SK-N-SH treated with all-trans-retinoic acid at 6 μM for 48 hours (cell line): ENCODE data around the gene PPARD.

Source experiments
- CREB5 ChIP-seq: fragments of 250-450 bp; sonication (Bioruptor Pico); IDR thresholded peaks from 2 replicates; pipeline ENCODE4 v1.5.1; 2020; ENCODE audit warnings: low read depth, mild to moderate bottlenecking, moderate library complexity
- GLIS3 ChIP-seq: fragments of 250-450 bp; sonication (Bioruptor Pico); IDR thresholded peaks from 2 replicates; pipeline ENCODE4 v1.5.0; 2020; ENCODE audit warnings: mild to moderate bottlenecking, moderate library complexity
- OSR1 ChIP-seq: fragments of 250-450 bp; sonication (Bioruptor Pico); IDR thresholded peaks from 2 replicates; pipeline ENCODE4 v1.8.0; 2022; ENCODE audit warnings: moderate library complexity, mild to moderate bottlenecking, inconsistent platforms
- PPARA ChIP-seq: fragments of 250-450 bp; sonication (Bioruptor Pico); IDR thresholded peaks from 2 replicates; pipeline ENCODE4 v1.5.0; 2020; ENCODE audit warnings: mild to moderate bottlenecking, borderline replicate concordance
- RARB ChIP-seq: fragments of 250-450 bp; sonication (Bioruptor Pico); IDR thresholded peaks from 2 replicates; pipeline ENCODE4 v1.8.0; 2021; ENCODE audit warnings: mild to moderate bottlenecking, moderate library complexity
- SNAI2 ChIP-seq: fragments of 250-450 bp; sonication (Bioruptor Pico); IDR thresholded peaks from 2 replicates; pipeline ENCODE4 v1.5.0; 2020; ENCODE audit warnings: mild to moderate bottlenecking, moderate library complexity
- TCF4 ChIP-seq: fragments of 250-450 bp; sonication (Bioruptor Pico); IDR thresholded peaks from 2 replicates; pipeline ENCODE4 v1.8.0; 2021; ENCODE audit warnings: mild to moderate bottlenecking, moderate library complexity, borderline replicate concordance
- TOX ChIP-seq: fragments of 250-450 bp; sonication (Bioruptor Pico); IDR thresholded peaks from 2 replicates; pipeline ENCODE4 v1.8.0; 2021; ENCODE audit warnings: mild to moderate bottlenecking, moderate library complexity, borderline replicate concordance
- ZNF565 ChIP-seq: fragments of 450-650 bp; formaldehyde crosslinking; conservative IDR thresholded peaks from 2 replicates; pipeline ENCODE4 v1.5.0; 2020; ENCODE audit warnings: low read depth, mild to moderate bottlenecking, moderate library complexity
- ZNF70 ChIP-seq: fragments of 450-650 bp; formaldehyde crosslinking; IDR thresholded peaks from 2 replicates; pipeline ENCODE4 v1.5.0; 2020; ENCODE audit warnings: mild to moderate bottlenecking, moderate library complexity
- ZNF8 ChIP-seq: fragments of 450-650 bp; formaldehyde crosslinking; IDR thresholded peaks from 2 replicates; pipeline ENCODE4 v1.5.0; 2020; ENCODE audit warnings: mild to moderate bottlenecking, moderate library complexity
- TF ChIP-seq, protein P1 (sequence below): fragments of 250-450 bp; sonication (Bioruptor Pico); IDR thresholded peaks from 2 replicates; pipeline ENCODE4 v1.8.0; 2020; ENCODE audit warnings: mild to moderate bottlenecking, moderate library complexity, borderline replicate concordance
- TF ChIP-seq, protein P2 (sequence below): fragments of 250-450 bp; sonication (Bioruptor Pico); IDR thresholded peaks from 2 replicates; pipeline ENCODE4 v1.5.1; 2021; ENCODE audit warnings: mild to moderate bottlenecking, moderate library complexity

GRCh38 chr6:35469751-35470662 is 127.6 kb downstream of the PPARD start:
- TF ChIP-seq ZNF8 (CRISPR knock-in tag) (no peak), ZNF565 (no peak), RARB (CRISPR knock-in tag) (no peak), GLIS3 (no peak), ZNF70 (no peak), PPARA (no peak), TOX (CRISPR knock-in tag) (no peak), CREB5 (CRISPR knock-in tag) (no peak), TCF4 (CRISPR knock-in tag) (0 out of 2 replicates have a peak, but pooled peaks have one; percentile 32), OSR1 (CRISPR knock-in tag) (no peak), SNAI2 (CRISPR knock-in tag) (no peak)
- TF ChIP-seq, protein P1, sequence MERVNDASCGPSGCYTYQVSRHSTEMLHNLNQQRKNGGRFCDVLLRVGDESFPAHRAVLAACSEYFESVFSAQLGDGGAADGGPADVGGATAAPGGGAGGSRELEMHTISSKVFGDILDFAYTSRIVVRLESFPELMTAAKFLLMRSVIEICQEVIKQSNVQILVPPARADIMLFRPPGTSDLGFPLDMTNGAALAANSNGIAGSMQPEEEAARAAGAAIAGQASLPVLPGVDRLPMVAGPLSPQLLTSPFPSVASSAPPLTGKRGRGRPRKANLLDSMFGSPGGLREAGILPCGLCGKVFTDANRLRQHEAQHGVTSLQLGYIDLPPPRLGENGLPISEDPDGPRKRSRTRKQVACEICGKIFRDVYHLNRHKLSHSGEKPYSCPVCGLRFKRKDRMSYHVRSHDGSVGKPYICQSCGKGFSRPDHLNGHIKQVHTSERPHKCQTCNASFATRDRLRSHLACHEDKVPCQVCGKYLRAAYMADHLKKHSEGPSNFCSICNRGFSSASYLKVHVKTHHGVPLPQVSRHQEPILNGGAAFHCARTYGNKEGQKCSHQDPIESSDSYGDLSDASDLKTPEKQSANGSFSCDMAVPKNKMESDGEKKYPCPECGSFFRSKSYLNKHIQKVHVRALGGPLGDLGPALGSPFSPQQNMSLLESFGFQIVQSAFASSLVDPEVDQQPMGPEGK (CRISPR knock-in tag) = no peak
- TF ChIP-seq, protein P2, sequence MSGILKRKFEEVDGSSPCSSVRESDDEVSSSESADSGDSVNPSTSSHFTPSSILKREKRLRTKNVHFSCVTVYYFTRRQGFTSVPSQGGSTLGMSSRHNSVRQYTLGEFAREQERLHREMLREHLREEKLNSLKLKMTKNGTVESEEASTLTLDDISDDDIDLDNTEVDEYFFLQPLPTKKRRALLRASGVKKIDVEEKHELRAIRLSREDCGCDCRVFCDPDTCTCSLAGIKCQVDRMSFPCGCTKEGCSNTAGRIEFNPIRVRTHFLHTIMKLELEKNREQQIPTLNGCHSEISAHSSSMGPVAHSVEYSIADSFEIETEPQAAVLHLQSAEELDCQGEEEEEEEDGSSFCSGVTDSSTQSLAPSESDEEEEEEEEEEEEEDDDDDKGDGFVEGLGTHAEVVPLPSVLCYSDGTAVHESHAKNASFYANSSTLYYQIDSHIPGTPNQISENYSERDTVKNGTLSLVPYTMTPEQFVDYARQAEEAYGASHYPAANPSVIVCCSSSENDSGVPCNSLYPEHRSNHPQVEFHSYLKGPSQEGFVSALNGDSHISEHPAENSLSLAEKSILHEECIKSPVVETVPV (CRISPR knock-in tag) = no peak
